Activated CD8-positive, alpha-beta T cell treated with anti-CD3 and anti-CD28 coated beads, Interleukin-2, amount 10 ng/mL, durations not matched to agents 7 days and 5 days (primary cell): Measurements from ENCODE around the gene STK40. TPM values are rescaled to one million over a fixed set of nuclear protein-coding genes. Genes with fewer than 3 reads are reported as not detected.

Source experiments
- ATAC-seq: fragments of 150-1000 bp; cut with Tn5 transposase; one replicate; pipeline ENCODE4 v1.10.0; 2021; ENCODE audit warnings: moderate library complexity
- CTCF ChIA-PET: fragments of 350-600 bp; sonication (Branson Sonifier 250); formaldehyde crosslinking; loops from one replicate; lab custom pipeline; 2021; ENCODE audit warnings: antibody characterized with exemption; lab: Charles Lee
- POLR2A ChIA-PET: fragments of 350-600 bp; sonication (Branson Sonifier 250); formaldehyde crosslinking; loops from one replicate; lab custom pipeline; 2021; ENCODE audit warnings: antibody characterized with exemption; lab: Charles Lee
- DNase-seq: peaks from one replicate; pipeline ENCODE4 v3.0.0-alpha.2; 2020
- H3K27ac Mint-ChIP-seq: one replicate; pipeline ENCODE4 v1.8.0; 2021; ENCODE audit warnings: mild to moderate bottlenecking, mixed read lengths
- H3K27me3 Mint-ChIP-seq: one replicate; pipeline ENCODE4 v1.8.0; 2021; ENCODE audit warnings: low read depth, mixed read lengths
- H3K36me3 Mint-ChIP-seq: one replicate; pipeline ENCODE4 v1.8.0; 2021; ENCODE audit warnings: low read depth, mixed read lengths
- H3K4me1 Mint-ChIP-seq: one replicate; pipeline ENCODE4 v1.8.0; 2021; ENCODE audit warnings: low read depth, mixed read lengths
- H3K4me3 Mint-ChIP-seq: one replicate; pipeline ENCODE4 v1.8.0; 2021; ENCODE audit warnings: mild to moderate bottlenecking, mixed read lengths
- H3K9me3 Mint-ChIP-seq: one replicate; pipeline ENCODE4 v1.8.0; 2022; ENCODE audit warnings: mixed read lengths; ENCODE audit not compliant: insufficient read depth
- total RNA-seq, 2 experiments: library from RNA; stranded (reverse); gene quantifications; one replicate each; pipeline ENCODE4 v1.2.3, GENCODE V29; 2021

The STK40 gene
- 10 to 100 TPM; 69.7 to 72.4 TPM for total RNA-seq

GRCh38 chr1:36385410-36386264 is at the start of gene STK40:
TSS of gene STK40 (minus strand) at chr1:36385924. CDS start at chr1:36361332, 24,592 bp downstream.
- H3K27me3 Mint-ChIP-seq = no peaks in the 10 kb centered on the region
- peak; percentile 92 for ATAC-seq
- POLR2A ChIA-PET = interaction anchor here (0.6 to 5.9 kb wide), 17 partner anchors 8 to 236 kb away, joined by 3 to 59 read pairs (median 6); partner anchors contain the start of genes LSM10, MRPS15, OSCP1 and TRAPPC3

GRCh38 chr1:36433102-36433501 is 47.4 kb upstream of the STK40 start:
- peaks cover 8% of the 10 kb centered on the region for H3K4me1 Mint-ChIP-seq
- DNase-seq (no peak), ATAC-seq (no peak)
- ChIA-PET POLR2A (interaction anchor here (1.2 kb wide), 1 partner anchor 80 kb away, joined by 3 read pairs; no protein-coding TSS in a partner anchor), CTCF (interaction anchor here (1.9 kb wide), 1 partner anchor 11 kb away, joined by 4 read pairs; no protein-coding TSS in a partner anchor)
- no peaks in the 10 kb centered on the region for H3K9me3 Mint-ChIP-seq
- no peak overlapping the region for H3K27ac Mint-ChIP-seq
- H3K27me3 Mint-ChIP-seq = peaks cover 4% of the 10 kb centered on the region
- no peaks in the 10 kb centered on the region for H3K36me3 Mint-ChIP-seq
- no peak overlapping the region for H3K4me3 Mint-ChIP-seq

More at GRCh38 chr1:36385410-36386264, at the start of gene STK40:
- DNase-seq = peak; percentile 99
- Mint-ChIP-seq H3K9me3 (no peaks in the 10 kb centered on the region), H3K4me3 (peak within 1 kb of the TSS; percentile 86), H3K4me1 (peaks cover 54% of the 10 kb centered on the region), H3K36me3 (peaks cover 26% of the 10 kb centered on the region), H3K27ac (peak within 1 kb of the TSS; percentile 99)
- CTCF ChIA-PET = interaction anchor here (1.0 to 2.2 kb wide), 14 partner anchors 12 to 236 kb away, joined by 3 to 28 read pairs (median 7); partner anchors contain the start of genes LSM10, SH3D21 and TRAPPC3

DNA sequence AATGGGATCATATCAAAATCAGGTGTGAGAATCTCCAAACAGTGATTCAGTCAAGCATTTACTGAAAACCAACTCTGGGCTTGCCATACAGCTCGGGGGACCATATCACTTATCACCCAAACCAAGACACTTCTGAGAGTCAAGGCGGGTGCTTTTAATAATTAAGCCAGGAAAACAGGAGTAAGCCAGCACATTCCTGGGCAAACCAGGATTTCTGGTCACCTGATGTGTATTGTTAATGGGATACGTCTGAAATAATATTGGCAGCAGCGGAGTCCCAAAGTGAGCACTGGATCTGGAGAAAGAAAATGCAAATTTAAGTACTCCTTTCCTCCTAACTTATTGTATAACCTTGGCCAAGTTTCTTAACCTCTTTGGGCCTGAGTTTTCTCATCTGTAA is 46.9 kb upstream of the STK40 start:
- POLR2A ChIA-PET = no interaction called here

DNA sequence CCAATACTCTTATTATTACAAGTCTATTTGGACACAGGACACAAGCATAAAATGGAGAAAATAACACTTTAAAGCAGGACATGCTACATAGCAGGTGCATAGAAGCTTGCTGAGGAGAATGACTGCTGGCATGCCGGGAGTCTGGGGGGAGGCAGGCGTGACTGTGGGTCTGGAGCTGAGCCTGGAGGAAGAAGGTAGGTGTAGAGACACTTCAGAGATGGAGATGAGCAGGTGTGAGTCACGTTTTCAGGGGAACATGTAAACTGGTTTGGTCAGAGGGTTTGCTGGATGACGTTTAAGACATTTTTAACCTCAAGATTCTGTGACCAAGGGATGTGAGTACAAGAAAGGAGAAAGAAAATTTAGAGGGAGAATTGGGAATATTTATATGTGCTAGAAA is 40.1 kb upstream of the STK40 start:
- Mint-ChIP-seq H3K4me3 (no peak overlapping the region), H3K27me3 (peaks cover under 1% of the 10 kb centered on the region), H3K27ac (no peak overlapping the region), H3K4me1 (peaks cover 9% of the 10 kb centered on the region), H3K9me3 (no peaks in the 10 kb centered on the region), H3K36me3 (no peaks in the 10 kb centered on the region)
- ChIA-PET CTCF (interaction anchor here (1.1 to 2.6 kb wide), 2 partner anchors 58 to 83 kb away, joined by 3 to 21 read pairs; no protein-coding TSS in a partner anchor), POLR2A (no interaction called here)
- ATAC-seq = no peak
- no peak for DNase-seq

More for the DNA sequence above, 46.9 kb upstream of the STK40 start:
- ATAC-seq (no peak), DNase-seq (no peak)
- CTCF ChIA-PET = interaction anchor here (1.9 kb wide), 1 partner anchor 11 kb away, joined by 4 read pairs; no protein-coding TSS in a partner anchor
- Mint-ChIP-seq H3K27me3 (peaks cover 4% of the 10 kb centered on the region), H3K27ac (no peak overlapping the region), H3K9me3 (no peaks in the 10 kb centered on the region), H3K36me3 (no peaks in the 10 kb centered on the region), H3K4me1 (peaks cover 8% of the 10 kb centered on the region), H3K4me3 (no peak overlapping the region)

DNA sequence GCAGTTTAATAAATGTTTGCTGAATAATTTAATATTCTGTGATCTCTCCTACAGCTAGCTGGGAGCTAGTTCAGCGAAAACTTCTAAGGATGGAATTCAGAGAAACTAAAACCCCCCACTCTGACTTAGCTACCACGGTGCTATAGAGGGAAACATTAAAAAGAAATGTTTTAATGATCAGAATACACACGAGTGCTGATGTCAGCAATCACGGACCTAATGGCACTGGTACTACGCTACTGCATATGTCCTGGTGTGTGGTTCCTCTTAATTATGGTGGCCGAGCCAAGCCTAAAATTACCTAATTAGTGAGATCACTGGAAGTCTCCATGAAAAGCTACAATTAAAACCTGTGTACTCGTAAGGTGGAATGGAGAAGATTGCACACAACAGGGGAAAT is 35.9 kb upstream of the STK40 start:
- POLR2A ChIA-PET = interaction anchor here (0.6 kb wide), 1 partner anchor 68 kb away, joined by 3 read pairs; no protein-coding TSS in a partner anchor
- no peak for ATAC-seq
- H3K27ac Mint-ChIP-seq = peak overlapping the region; percentile 82
- H3K27me3 Mint-ChIP-seq = no peaks in the 10 kb centered on the region
- H3K4me1 Mint-ChIP-seq = peaks cover 16% of the 10 kb centered on the region
- CTCF ChIA-PET = interaction anchor here (0.7 to 2.6 kb wide), 12 partner anchors 9 to 322 kb away, joined by 3 to 28 read pairs (median 4); partner anchors contain the start of genes LSM10 and SH3D21
- no peaks in the 10 kb centered on the region for H3K36me3 Mint-ChIP-seq
- no peaks in the 10 kb centered on the region for H3K9me3 Mint-ChIP-seq
- no peak overlapping the region for H3K4me3 Mint-ChIP-seq
- no peak for DNase-seq

- POLR2A ChIA-PET = no interaction called here
- H3K4me1 Mint-ChIP-seq = peaks cover 16% of the 10 kb centered on the region
- CTCF ChIA-PET = interaction anchor here (0.7 to 4.0 kb wide), 17 partner anchors 8 to 271 kb away, joined by 3 to 40 read pairs (median 9); partner anchors contain the start of genes LSM10, SH3D21 and TRAPPC3
- no peaks in the 10 kb centered on the region for H3K27me3 Mint-ChIP-seq
- ATAC-seq (peak; percentile 98), DNase-seq (peak; percentile 94)
- no peaks in the 10 kb centered on the region for H3K9me3 Mint-ChIP-seq
- peak overlapping the region; percentile 82 for H3K27ac Mint-ChIP-seq
- no peaks in the 10 kb centered on the region for H3K36me3 Mint-ChIP-seq
- peak overlapping the region; percentile 53 for H3K4me3 Mint-ChIP-seq
Measured at GRCh38 chr1:36420836-36421317, 35.2 kb upstream of the STK40 start.

DNA sequence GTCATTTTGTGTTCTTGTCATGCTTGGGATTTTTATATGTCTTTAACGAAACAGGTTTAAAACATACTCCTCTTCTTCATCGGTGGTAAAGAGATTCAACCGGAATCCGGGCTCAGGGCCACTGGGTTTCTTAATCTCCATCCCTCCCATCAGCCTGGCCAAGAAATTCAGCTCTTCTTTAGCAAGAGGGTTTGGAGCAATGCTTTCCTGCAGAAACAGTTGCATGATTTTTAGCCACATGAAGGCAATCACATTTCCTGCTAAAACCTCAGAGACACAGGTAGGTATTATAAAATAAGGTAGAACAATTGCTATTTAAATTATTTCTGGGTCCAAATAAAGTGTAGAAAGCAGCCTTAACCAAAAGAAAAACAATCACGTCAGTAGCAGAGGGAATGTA is 34.7 kb upstream of the STK40 start:
- H3K9me3 Mint-ChIP-seq = no peaks in the 10 kb centered on the region
- H3K27me3 Mint-ChIP-seq = no peaks in the 10 kb centered on the region
- CTCF ChIA-PET = interaction anchor here (0.6 to 4.0 kb wide), 20 partner anchors 9 to 271 kb away, joined by 3 to 40 read pairs (median 6); partner anchors contain the start of genes SH3D21, STK40 and TRAPPC3
- no peaks in the 10 kb centered on the region for H3K36me3 Mint-ChIP-seq
- peak overlapping the region; percentile 82 for H3K27ac Mint-ChIP-seq
- peak; percentile 11 for ATAC-seq
- DNase-seq = no peak
- POLR2A ChIA-PET = interaction anchor here (1.1 kb wide), 1 partner anchor 97 kb away, joined by 3 read pairs; the partner anchor contains the start of gene EVA1B
- peaks cover 16% of the 10 kb centered on the region for H3K4me1 Mint-ChIP-seq
- H3K4me3 Mint-ChIP-seq = peak overlapping the region; percentile 53

DNA sequence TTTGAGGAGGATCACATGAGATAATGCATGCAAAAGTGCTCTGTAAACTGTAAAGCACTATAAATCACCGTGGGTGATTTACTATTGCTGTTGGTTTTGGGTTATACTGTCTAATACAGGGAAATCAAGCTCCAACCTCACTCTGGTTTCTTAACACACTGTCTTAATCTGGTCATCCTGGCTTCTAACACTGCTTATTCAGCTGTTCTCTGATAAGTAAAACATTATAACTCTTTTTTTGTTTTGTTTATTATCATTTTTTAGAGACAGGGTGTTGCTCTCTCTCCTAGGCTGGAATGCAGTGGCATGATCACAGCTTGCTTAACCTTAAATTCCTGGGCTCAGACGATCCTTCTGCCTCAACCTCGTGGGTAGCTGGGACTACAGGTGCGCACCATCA is 33.8 kb upstream of the STK40 start:
- Mint-ChIP-seq H3K36me3 (no peaks in the 10 kb centered on the region), H3K9me3 (no peaks in the 10 kb centered on the region), H3K27me3 (no peaks in the 10 kb centered on the region), H3K4me1 (peaks cover 16% of the 10 kb centered on the region), H3K4me3 (no peak overlapping the region), H3K27ac (no peak overlapping the region)
- DNase-seq (no peak), ATAC-seq (no peak)
- CTCF ChIA-PET = interaction anchor here (0.9 to 4.0 kb wide), 15 partner anchors 8 to 270 kb away, joined by 3 to 40 read pairs (median 6); partner anchors contain the start of genes SH3D21, STK40 and TRAPPC3
- POLR2A ChIA-PET = interaction anchor here (0.7 to 1.1 kb wide), 2 partner anchors 32 to 96 kb away, joined by 3 read pairs; partner anchors contain the start of gene EVA1B

- ChIA-PET CTCF (interaction anchor here (1.3 to 4.0 kb wide), 10 partner anchors 20 to 270 kb away, joined by 3 to 40 read pairs (median 12); partner anchors contain the start of genes SH3D21, STK40 and TRAPPC3), POLR2A (no interaction called here)
- peaks cover 16% of the 10 kb centered on the region for H3K4me1 Mint-ChIP-seq
- ATAC-seq (no peak), DNase-seq (no peak)
- H3K4me3 Mint-ChIP-seq = no peak overlapping the region
- no peaks in the 10 kb centered on the region for H3K27me3 Mint-ChIP-seq
- no peak overlapping the region for H3K27ac Mint-ChIP-seq
- no peaks in the 10 kb centered on the region for H3K36me3 Mint-ChIP-seq
- H3K9me3 Mint-ChIP-seq = no peaks in the 10 kb centered on the region
Measured at GRCh38 chr1:36419140-36419539, 33.4 kb upstream of the STK40 start.

- peaks cover 22% of the 10 kb centered on the region for H3K4me1 Mint-ChIP-seq
- CTCF ChIA-PET = interaction anchor here (1.0 to 4.0 kb wide), 4 partner anchors 49 to 118 kb away, joined by 3 to 40 read pairs (median 10); no protein-coding TSS in a partner anchor
- no peak overlapping the region for H3K27ac Mint-ChIP-seq
- no peak for ATAC-seq
- H3K4me3 Mint-ChIP-seq = no peak overlapping the region
- no peaks in the 10 kb centered on the region for H3K9me3 Mint-ChIP-seq
- POLR2A ChIA-PET = no interaction called here
- H3K27me3 Mint-ChIP-seq = no peaks in the 10 kb centered on the region
- H3K36me3 Mint-ChIP-seq = no peaks in the 10 kb centered on the region
- DNase-seq = no peak
Measured at GRCh38 chr1:36417931-36418330, 32.2 kb upstream of the STK40 start.
